HepG2 (cell line): ENCODE results near the gene PPM1M. TPM values are rescaled to one million over a fixed set of nuclear protein-coding genes. Genes with fewer than 3 reads are reported as not detected.

Experiments
- BCL6 ChIP-seq: IDR thresholded peaks from 2 replicates; pipeline ENCODE4 v1.6.1; 2016; ENCODE audit warnings: missing genetic modification reagents, missing compliant biosample characterization
- IRF9 ChIP-seq: sonication (generic); formaldehyde crosslinking; IDR thresholded peaks from 2 replicates; pipeline ENCODE4 v1.8.0; 2022; ENCODE audit warnings: missing genetic modification reagents, mild to moderate bottlenecking, borderline replicate concordance
- KMT2A ChIP-seq: sonication (generic); formaldehyde crosslinking; IDR thresholded peaks from 2 replicates; pipeline ENCODE4 v1.4.0; 2020; ENCODE audit warnings: missing genetic modification reagents
- MNT ChIP-seq: fragments of 450-650 bp; IDR thresholded peaks from 2 replicates; pipeline ENCODE4 v1.6.1; 2016
- NFKB2 ChIP-seq: sonication (generic); formaldehyde crosslinking; IDR thresholded peaks from 2 replicates; pipeline ENCODE4 v1.4.0; 2020; ENCODE audit warnings: missing genetic modification reagents, borderline replicate concordance
- PRDM4 ChIP-seq: sonication (generic); formaldehyde crosslinking; IDR thresholded peaks from 2 replicates; pipeline ENCODE4 v1.9.0; 2021; ENCODE audit warnings: missing genetic modification reagents, borderline replicate concordance
- THAP8 ChIP-seq: sonication (generic); formaldehyde crosslinking; IDR thresholded peaks from 2 replicates; pipeline ENCODE4 v1.5.1; 2020; ENCODE audit warnings: missing genetic modification reagents, mild to moderate bottlenecking, borderline replicate concordance
- ZNF276 ChIP-seq: sonication (generic); formaldehyde crosslinking; IDR thresholded peaks from 2 replicates; pipeline ENCODE4 v1.4.0; 2020; ENCODE audit warnings: mild to moderate bottlenecking, low read depth, missing genetic modification reagents
- ZNF354B ChIP-seq: sonication (generic); formaldehyde crosslinking; IDR thresholded peaks from 2 replicates; pipeline ENCODE4 v1.8.0; 2022; ENCODE audit warnings: mild to moderate bottlenecking, missing genetic modification reagents
- ZNF552 ChIP-seq: sonication (generic); formaldehyde crosslinking; IDR thresholded peaks from 2 replicates; pipeline ENCODE4 v1.9.0; 2022; ENCODE audit warnings: missing genetic modification reagents, mild to moderate bottlenecking, borderline replicate concordance
- ZSCAN25 ChIP-seq: sonication (generic); formaldehyde crosslinking; IDR thresholded peaks from 2 replicates; pipeline ENCODE4 v1.8.0; 2022; ENCODE audit warnings: mild to moderate bottlenecking, missing genetic modification reagents
- polyA plus RNA-seq, 8 experiments: library from polyadenylated mRNA; depleted of rRNA in 3 of 8; stranded (reverse) in 7 of 8; unstranded in 1 of 8; fragments of >200 nt; fragmentation: Illumina TruSeq in 4 of 8; extraction: Trizol in 4 of 8; gene quantifications; 2 replicates each; pipeline versions ENCODE4 v1.2.1 to v1.2.3, GENCODE V29; 2011 to 2016; ENCODE audit warnings: low read depth in 4 of 8, missing spikeins in 1 of 8, mixed read lengths in 1 of 8; ENCODE audit not compliant: insufficient read depth in 1 of 8
- total RNA-seq, 5 experiments: library from RNA; depleted of rRNA; stranded (reverse); fragments of >200 nt; fragmentation: Illumina TruSeq; extraction: Trizol; gene quantifications; 2 replicates each; pipeline ENCODE4 v1.2.3, GENCODE V29; 2016; ENCODE audit warnings: low read depth in 1 of 5
- TF ChIP-seq, protein P1 (sequence below): sonication (generic); formaldehyde crosslinking; IDR thresholded peaks from 2 replicates; pipeline ENCODE4 v1.5.0; 2020; ENCODE audit warnings: missing genetic modification reagents, mild to moderate bottlenecking, borderline replicate concordance
- TF ChIP-seq, protein P2 (sequence below): sonication (generic); formaldehyde crosslinking; IDR thresholded peaks from 2 replicates; pipeline ENCODE4 v1.4.0; 2020; ENCODE audit warnings: missing genetic modification reagents

PPM1M gene
- total and polyA plus RNA-seq, 2 of the 13 experiments (the other 11 are each of a cell fraction or from before 2014, with no cell fraction given): 2.5 to 5.9 TPM

GRCh38 chr3:52277071-52277964, 31.8 kb downstream of the PPM1M start (continued):
- TF ChIP-seq ZNF276 (CRISPR knock-in tag): no peak
- TF ChIP-seq BCL6 (CRISPR knock-in tag): peak; percentile 6; the same call in 1 of the 2 replicates
- TF ChIP-seq KMT2A (CRISPR knock-in tag): peak; percentile 76
- no peak for TF ChIP-seq IRF9 (CRISPR knock-in tag)
- TF ChIP-seq THAP8: no peak
- 0 out of 2 replicates have a peak, but pooled peaks have one; percentile 12 for TF ChIP-seq NFKB2 (CRISPR knock-in tag)
- TF ChIP-seq PRDM4 (CRISPR knock-in tag): no peak
- TF ChIP-seq ZNF552 (CRISPR knock-in tag): no peak
- TF ChIP-seq, protein P1, sequence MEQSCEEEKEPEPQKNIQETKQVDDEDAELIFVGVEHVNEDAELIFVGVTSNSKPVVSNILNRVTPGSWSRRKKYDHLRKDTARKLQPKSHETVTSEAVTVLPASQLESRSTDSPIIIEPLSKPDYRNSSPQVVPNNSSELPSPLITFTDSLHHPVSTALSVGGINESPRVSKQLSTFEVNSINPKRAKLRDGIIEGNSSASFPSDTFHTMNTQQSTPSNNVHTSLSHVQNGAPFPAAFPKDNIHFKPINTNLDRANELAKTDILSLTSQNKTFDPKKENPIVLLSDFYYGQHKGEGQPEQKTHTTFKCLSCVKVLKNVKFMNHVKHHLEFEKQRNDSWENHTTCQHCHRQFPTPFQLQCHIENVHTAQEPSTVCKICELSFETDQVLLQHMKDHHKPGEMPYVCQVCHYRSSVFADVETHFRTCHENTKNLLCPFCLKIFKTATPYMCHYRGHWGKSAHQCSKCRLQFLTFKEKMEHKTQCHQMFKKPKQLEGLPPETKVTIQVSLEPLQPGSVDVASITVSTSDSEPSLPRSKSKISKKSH (CRISPR knock-in tag): no peak
- TF ChIP-seq MNT: 0 out of 2 replicates have a peak, but pooled peaks have one; percentile 2
- no peak for TF ChIP-seq ZNF354B (CRISPR knock-in tag)
- TF ChIP-seq ZSCAN25 (CRISPR knock-in tag): no peak
- TF ChIP-seq, protein P2, sequence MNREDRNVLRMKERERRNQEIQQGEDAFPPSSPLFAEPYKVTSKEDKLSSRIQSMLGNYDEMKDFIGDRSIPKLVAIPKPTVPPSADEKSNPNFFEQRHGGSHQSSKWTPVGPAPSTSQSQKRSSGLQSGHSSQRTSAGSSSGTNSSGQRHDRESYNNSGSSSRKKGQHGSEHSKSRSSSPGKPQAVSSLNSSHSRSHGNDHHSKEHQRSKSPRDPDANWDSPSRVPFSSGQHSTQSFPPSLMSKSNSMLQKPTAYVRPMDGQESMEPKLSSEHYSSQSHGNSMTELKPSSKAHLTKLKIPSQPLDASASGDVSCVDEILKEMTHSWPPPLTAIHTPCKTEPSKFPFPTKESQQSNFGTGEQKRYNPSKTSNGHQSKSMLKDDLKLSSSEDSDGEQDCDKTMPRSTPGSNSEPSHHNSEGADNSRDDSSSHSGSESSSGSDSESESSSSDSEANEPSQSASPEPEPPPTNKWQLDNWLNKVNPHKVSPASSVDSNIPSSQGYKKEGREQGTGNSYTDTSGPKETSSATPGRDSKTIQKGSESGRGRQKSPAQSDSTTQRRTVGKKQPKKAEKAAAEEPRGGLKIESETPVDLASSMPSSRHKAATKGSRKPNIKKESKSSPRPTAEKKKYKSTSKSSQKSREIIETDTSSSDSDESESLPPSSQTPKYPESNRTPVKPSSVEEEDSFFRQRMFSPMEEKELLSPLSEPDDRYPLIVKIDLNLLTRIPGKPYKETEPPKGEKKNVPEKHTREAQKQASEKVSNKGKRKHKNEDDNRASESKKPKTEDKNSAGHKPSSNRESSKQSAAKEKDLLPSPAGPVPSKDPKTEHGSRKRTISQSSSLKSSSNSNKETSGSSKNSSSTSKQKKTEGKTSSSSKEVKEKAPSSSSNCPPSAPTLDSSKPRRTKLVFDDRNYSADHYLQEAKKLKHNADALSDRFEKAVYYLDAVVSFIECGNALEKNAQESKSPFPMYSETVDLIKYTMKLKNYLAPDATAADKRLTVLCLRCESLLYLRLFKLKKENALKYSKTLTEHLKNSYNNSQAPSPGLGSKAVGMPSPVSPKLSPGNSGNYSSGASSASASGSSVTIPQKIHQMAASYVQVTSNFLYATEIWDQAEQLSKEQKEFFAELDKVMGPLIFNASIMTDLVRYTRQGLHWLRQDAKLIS (CRISPR knock-in tag): 0 out of 2 replicates have a peak, but pooled peaks have one; percentile 13
